ENCODE results near the gene PPA2. TPM values are rescaled to one million over a fixed set of nuclear protein-coding genes. Genes with fewer than 3 reads are reported as not detected.

PPA2 gene
- total and polyA plus RNA-seq, 7 donors: 33.1 to 48.5 (median 41.7) TPM

DNA sequence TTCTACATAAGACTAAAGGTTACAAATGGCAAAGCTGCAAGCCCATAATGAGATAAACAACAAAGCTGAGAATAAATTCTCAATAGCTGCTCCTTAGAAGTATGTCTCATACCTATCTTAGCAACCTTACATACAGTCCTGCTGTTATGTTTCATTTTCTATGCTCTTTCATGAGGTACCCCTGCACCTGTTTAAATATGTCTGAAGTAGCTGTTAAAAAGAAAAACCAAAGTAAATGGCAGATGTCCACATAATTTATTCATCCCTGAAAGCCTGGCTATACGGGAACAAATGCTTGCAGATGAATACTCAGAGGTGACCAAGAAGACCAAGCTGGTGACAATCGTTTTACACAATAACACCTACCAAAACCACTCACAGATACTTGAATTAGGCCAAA is 22.5 kb downstream of the PPA2 start:
- ATAC-seq: no peak
- WGBS, 3 donors: 71 to 94% (median 83%) methylated on average over 2 of the region's 2 CpGs
- no peaks in the 10 kb centered on the region for H3K4me1 ChIP-seq
- H3K4me3 ChIP-seq: no peak overlapping the region
- TF ChIP-seq, protein P1, sequence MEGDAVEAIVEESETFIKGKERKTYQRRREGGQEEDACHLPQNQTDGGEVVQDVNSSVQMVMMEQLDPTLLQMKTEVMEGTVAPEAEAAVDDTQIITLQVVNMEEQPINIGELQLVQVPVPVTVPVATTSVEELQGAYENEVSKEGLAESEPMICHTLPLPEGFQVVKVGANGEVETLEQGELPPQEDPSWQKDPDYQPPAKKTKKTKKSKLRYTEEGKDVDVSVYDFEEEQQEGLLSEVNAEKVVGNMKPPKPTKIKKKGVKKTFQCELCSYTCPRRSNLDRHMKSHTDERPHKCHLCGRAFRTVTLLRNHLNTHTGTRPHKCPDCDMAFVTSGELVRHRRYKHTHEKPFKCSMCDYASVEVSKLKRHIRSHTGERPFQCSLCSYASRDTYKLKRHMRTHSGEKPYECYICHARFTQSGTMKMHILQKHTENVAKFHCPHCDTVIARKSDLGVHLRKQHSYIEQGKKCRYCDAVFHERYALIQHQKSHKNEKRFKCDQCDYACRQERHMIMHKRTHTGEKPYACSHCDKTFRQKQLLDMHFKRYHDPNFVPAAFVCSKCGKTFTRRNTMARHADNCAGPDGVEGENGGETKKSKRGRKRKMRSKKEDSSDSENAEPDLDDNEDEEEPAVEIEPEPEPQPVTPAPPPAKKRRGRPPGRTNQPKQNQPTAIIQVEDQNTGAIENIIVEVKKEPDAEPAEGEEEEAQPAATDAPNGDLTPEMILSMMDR (IDR thresholded peaks at IDR 0.05): no peak
- no peak for DNase-seq
- H3K27ac ChIP-seq: no peak overlapping the region
- peaks cover 0 to 44% of the 10 kb centered on the region in 2 donors for H3K36me3 ChIP-seq (ENCODE audit: insufficient read depth in 1 of 2, low read depth in 1 of 2)
- H3K9me3 ChIP-seq: no peaks in the 10 kb centered on the region
- intact Hi-C loops (cut with DNase I): no loop called here
- H3K27me3 ChIP-seq (ENCODE audit: insufficient read depth in 3 of 3, low read length in 2 of 3): no peaks in the 10 kb centered on the region

DNA sequence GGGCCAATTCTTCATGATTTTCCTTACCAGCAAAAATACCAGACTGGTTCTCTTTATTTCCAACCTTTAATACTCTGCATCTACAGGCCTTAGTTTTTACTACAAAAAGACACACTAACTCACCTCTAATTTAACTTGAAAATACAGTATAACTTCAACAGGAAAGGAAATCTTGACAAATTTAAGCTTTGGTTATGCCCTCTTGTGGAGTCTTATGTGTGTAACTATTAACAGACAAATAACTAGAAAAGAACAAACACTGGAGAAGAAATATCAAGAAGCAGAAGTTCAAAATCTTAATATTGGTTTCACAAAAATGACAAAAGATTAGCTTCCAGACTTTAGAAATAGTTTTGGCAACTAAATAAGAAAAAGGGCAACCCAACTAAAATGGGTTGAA is 33.0 kb downstream of the PPA2 start:
- no peaks in the 10 kb centered on the region for H3K9me3 ChIP-seq
- ATAC-seq: no peak
- no peaks in the 10 kb centered on the region for H3K27me3 ChIP-seq (ENCODE audit: insufficient read depth in 3 of 3, low read length in 2 of 3)
- intact Hi-C loops (cut with DNase I): no loop called here
- peaks cover 5% of the 10 kb centered on the region for H3K4me1 ChIP-seq
- no peak for DNase-seq
- TF ChIP-seq, protein P1 (IDR thresholded peaks at IDR 0.05): no peak
- no peak overlapping the region for H3K27ac ChIP-seq
- H3K36me3 ChIP-seq (ENCODE audit: insufficient read depth in 1 of 2, low read depth in 1 of 2): peaks cover 0 to 56% of the 10 kb centered on the region in 2 donors
- no peak overlapping the region for H3K4me3 ChIP-seq

DNA sequence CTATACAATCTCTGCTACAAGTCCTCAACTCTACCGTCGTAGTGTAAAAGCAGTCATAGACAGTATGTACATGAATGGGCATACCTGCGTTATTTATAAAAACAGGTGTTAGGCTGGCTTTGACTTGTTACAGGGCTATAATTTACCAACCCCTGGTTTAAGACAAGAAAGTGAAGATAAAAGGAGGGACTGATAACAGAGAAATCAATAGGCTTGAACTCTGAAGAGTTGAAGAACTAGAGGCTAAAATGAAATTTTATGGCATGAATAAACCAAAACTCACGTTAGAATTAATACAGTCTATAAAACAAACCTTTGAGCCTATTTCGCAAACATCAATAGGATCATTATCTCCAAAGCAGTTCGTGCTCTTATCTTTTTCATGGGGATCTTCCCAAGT is 36.2 kb downstream of the PPA2 start:
- Histone ChIP-seq H3K36me3 (ENCODE audit: insufficient read depth in 1 of 2, low read depth in 1 of 2) (peaks cover 2 to 45% of the 10 kb centered on the region in 2 donors), H3K9me3 (no peaks in the 10 kb centered on the region), H3K4me1 (peaks cover 5% of the 10 kb centered on the region), H3K27me3 (ENCODE audit: insufficient read depth in 3 of 3, low read length in 2 of 3) (no peaks in the 10 kb centered on the region), H3K4me3 (no peak overlapping the region), H3K27ac (no peak overlapping the region)
- no peak for ATAC-seq
- 80 to 90% (median 80%) methylated on average over 6 of the region's 6 CpGs for WGBS, 3 donors
- intact Hi-C loops (cut with DNase I): no loop called here
- TF ChIP-seq, protein P1 (IDR thresholded peaks at IDR 0.05): no peak
- DNase-seq: no peak

DNA sequence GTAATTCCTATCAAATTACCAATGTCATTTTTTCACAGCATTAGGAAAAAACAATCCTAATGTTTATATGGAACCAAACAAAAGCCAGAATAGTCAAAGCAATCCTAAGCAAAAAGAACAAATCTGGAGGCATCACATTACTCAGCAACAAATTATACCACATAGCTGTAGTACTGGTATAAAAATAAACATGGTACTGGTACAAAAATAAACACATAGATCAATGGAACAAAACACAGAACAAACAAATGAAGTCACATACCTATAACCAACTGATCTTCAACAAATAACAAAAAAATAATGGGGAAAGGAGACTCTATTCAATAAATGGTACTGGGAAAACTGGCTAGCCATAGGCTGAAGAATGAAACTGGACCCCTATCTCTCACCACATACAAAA is 37.4 kb downstream of the PPA2 start:
- H3K36me3 ChIP-seq (ENCODE audit: insufficient read depth in 1 of 2, low read depth in 1 of 2): peaks cover 2 to 45% of the 10 kb centered on the region in 2 donors
- TF ChIP-seq, protein P1 (IDR thresholded peaks at IDR 0.05): no peak
- no peaks in the 10 kb centered on the region for H3K9me3 ChIP-seq
- H3K4me1 ChIP-seq: peaks cover 5% of the 10 kb centered on the region
- no peaks in the 10 kb centered on the region for H3K27me3 ChIP-seq (ENCODE audit: insufficient read depth in 3 of 3, low read length in 2 of 3)
- ATAC-seq: no peak
- H3K27ac ChIP-seq: no peak overlapping the region
- intact Hi-C loops (cut with DNase I): no loop called here
- H3K4me3 ChIP-seq: no peak overlapping the region
- no peak for DNase-seq

DNA sequence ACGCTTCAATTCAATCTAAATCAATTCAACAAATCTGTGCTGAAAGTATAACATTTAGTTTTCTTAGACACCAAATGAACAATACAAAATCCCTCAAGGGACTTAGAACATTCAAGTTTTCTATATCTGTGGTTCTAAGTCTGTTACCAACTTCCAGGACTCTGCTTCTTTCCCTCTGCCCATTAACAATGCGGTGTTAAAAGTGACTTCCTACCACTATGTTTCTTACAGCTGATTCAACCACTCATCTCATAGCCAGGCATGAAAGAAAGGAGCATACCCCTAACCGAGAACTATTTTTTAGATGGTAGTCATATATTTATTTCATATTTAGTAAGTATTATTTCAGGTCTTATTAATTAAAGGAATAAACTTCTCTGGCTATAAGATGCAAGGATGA is 38.9 kb downstream of the PPA2 start:
- DNase-seq (no peak), ATAC-seq (no peak)
- H3K4me3 ChIP-seq: no peak overlapping the region
- intact Hi-C loops (cut with DNase I): no loop called here
- TF ChIP-seq, protein P1 (IDR thresholded peaks at IDR 0.05): no peak
- 93 to 99% (median 99%) methylated on average over 3 of the region's 3 CpGs for WGBS, 3 donors
- no peaks in the 10 kb centered on the region for H3K9me3 ChIP-seq
- peaks cover 2 to 39% of the 10 kb centered on the region in 2 donors for H3K36me3 ChIP-seq (ENCODE audit: insufficient read depth in 1 of 2, low read depth in 1 of 2)
- H3K27ac ChIP-seq: no peak overlapping the region
- H3K27me3 ChIP-seq (ENCODE audit: insufficient read depth in 3 of 3, low read length in 2 of 3): no peaks in the 10 kb centered on the region
- peaks cover 5% of the 10 kb centered on the region for H3K4me1 ChIP-seq
